ENCODE measurements around the gene PRKAB1. TPM values are rescaled to one million over a fixed set of nuclear protein-coding genes. Genes with fewer than 3 reads are reported as not detected.

Gene PRKAB1
- total RNA-seq, 4 donors from 2014 or later, result 46.0 to 151 (median 89.3) TPM

DNA sequence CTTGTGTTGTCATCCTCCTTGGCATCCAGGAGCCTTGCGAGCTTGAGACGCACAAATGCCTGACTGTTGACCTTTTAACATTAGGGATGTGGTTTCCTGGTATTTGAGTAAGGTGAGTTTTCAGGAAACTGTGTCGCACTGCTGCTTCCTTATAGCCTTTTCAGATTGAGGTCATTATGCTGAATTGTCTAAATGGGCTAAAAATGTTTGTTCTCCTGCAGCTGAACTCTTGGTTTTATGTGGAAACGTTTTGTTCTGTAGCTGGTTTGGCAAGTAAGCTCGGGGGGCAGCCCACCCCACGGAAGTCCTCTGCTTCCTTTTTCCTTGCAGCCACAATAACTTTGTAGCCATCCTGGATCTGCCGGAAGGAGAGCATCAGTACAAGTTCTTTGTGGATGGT is 5.7 kb downstream of the PRKAB1 start:
- H3K9me3 ChIP-seq, result no peaks in the 10 kb centered on the region
- peaks cover 14 to 62% (median 52%) of the 10 kb centered on the region in 4 donors for H3K4me1 ChIP-seq
- intact Hi-C loops (cut with DNase I; ENCODE audit: low total_unique reads), result no loop called here
- H3K27me3 ChIP-seq, result no peaks in the 10 kb centered on the region
- H3K27ac ChIP-seq, result peak overlapping the region; percentile 96 to 99 (median 98)
- no peak overlapping the region for H3K4me3 ChIP-seq
- peaks cover 0 to 44% (median 13%) of the 10 kb centered on the region in 4 donors for H3K36me3 ChIP-seq
- peak; percentile 1 for TF ChIP-seq POLR2A (IDR thresholded peaks at IDR 0.05)
- TF ChIP-seq EP300 (IDR thresholded peaks at IDR 0.05; ENCODE audit: low read depth), result peak; percentile 15
- TF ChIP-seq, protein P1, sequence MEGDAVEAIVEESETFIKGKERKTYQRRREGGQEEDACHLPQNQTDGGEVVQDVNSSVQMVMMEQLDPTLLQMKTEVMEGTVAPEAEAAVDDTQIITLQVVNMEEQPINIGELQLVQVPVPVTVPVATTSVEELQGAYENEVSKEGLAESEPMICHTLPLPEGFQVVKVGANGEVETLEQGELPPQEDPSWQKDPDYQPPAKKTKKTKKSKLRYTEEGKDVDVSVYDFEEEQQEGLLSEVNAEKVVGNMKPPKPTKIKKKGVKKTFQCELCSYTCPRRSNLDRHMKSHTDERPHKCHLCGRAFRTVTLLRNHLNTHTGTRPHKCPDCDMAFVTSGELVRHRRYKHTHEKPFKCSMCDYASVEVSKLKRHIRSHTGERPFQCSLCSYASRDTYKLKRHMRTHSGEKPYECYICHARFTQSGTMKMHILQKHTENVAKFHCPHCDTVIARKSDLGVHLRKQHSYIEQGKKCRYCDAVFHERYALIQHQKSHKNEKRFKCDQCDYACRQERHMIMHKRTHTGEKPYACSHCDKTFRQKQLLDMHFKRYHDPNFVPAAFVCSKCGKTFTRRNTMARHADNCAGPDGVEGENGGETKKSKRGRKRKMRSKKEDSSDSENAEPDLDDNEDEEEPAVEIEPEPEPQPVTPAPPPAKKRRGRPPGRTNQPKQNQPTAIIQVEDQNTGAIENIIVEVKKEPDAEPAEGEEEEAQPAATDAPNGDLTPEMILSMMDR (IDR thresholded peaks at IDR 0.05), result no peak
- TF ChIP-seq POLR2AphosphoS5 (IDR thresholded peaks at IDR 0.05), result peak in 2 of 3 donors; percentile 61 to 73
- peak; percentile 59 for DNase-seq
- in situ Hi-C loops (cut with MboI; ENCODE audit: low pct_ligation_motif_present in 1 of 4, low pct_unique_long_range_greater_than_20kb in 1 of 4, low sequenced_read_pairs in 3 of 4), result no loop called here
- 32 to 50% methylated on average over 2 to 7 of the region's 7 CpGs for WGBS, 2 donors (ENCODE audit: low coverage in 1 of 2)

DNA sequence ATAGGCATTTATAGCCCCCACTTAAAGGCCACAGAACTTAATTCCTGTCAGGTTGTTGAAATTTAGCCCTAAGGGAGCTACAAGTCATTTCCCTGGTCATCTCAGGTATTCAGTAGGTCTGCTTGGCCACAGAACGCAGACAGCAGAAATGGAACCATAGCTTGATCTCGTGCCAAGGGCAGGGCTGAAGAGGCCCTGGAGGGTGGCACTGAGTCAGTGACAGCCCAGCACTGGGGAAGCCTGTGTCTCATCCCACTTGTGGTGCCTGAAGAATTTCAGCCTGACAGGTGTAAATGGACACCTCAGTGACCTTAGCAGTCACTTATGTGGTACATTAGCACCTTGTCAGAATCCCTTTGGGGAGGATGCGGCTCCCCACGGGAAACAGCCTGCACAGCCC is 6.6 kb downstream of the PRKAB1 start:
- H3K4me3 ChIP-seq, result no peak overlapping the region
- no peak for TF ChIP-seq POLR2A (IDR thresholded peaks at IDR 0.05)
- no peak for TF ChIP-seq POLR2AphosphoS5 (IDR thresholded peaks at IDR 0.05)
- TF ChIP-seq, protein P1 (IDR thresholded peaks at IDR 0.05), result no peak
- no peak for TF ChIP-seq EP300 (IDR thresholded peaks at IDR 0.05; ENCODE audit: low read depth)
- no peaks in the 10 kb centered on the region for H3K9me3 ChIP-seq
- 90 to 100% methylated on average over 2 to 4 of the region's 4 CpGs for WGBS, 2 donors (ENCODE audit: low coverage in 1 of 2)
- in situ Hi-C loops (cut with MboI; ENCODE audit: low pct_ligation_motif_present in 1 of 4, low pct_unique_long_range_greater_than_20kb in 1 of 4, low sequenced_read_pairs in 3 of 4), result no loop called here
- intact Hi-C loops (cut with DNase I; ENCODE audit: low total_unique reads), result no loop called here
- H3K4me1 ChIP-seq, result peaks cover 14 to 66% (median 56%) of the 10 kb centered on the region in 4 donors
- H3K36me3 ChIP-seq, result peaks cover 0 to 44% (median 17%) of the 10 kb centered on the region in 4 donors
- H3K27me3 ChIP-seq, result no peaks in the 10 kb centered on the region
- H3K27ac ChIP-seq, result peak overlapping the region; percentile 96 to 99 (median 98)
- DNase-seq, result no peak

DNA sequence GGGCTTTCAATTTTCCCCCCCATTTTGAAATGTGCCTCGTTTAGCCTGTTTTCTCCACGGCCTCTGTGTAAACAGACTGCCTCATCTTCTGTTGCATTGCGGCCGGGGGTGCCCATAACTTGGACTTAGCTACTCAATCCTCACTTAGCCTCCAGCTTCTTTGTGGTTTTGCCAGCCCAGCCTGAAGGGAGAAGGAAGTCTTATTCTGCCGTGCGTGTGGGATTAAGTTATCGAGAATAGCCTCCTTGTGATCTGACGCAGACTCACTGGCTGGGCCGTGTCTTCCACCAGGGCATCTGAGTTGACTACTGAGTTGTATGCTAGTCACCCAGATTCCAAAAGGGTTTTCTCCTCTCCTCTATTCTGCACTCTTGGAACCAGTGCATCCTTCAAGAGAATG is 8.1 kb downstream of the PRKAB1 start:
- in situ Hi-C loops (cut with MboI; ENCODE audit: low pct_ligation_motif_present in 1 of 4, low pct_unique_long_range_greater_than_20kb in 1 of 4, low sequenced_read_pairs in 3 of 4) (no loop called here), intact Hi-C loops (cut with DNase I; ENCODE audit: low total_unique reads) (no loop called here)
- Histone ChIP-seq H3K4me3 (no peak overlapping the region), H3K27me3 (no peaks in the 10 kb centered on the region), H3K4me1 (peaks cover 14 to 68% (median 56%) of the 10 kb centered on the region in 4 donors), H3K9me3 (no peaks in the 10 kb centered on the region), H3K27ac (peak overlapping the region in 3 of 4 donors; percentile 16 to 97 (median 96)), H3K36me3 (peaks cover 0 to 48% (median 22%) of the 10 kb centered on the region in 4 donors)
- TF ChIP-seq POLR2A (IDR thresholded peaks at IDR 0.05) (no peak), EP300 (IDR thresholded peaks at IDR 0.05; ENCODE audit: low read depth) (no peak), POLR2AphosphoS5 (IDR thresholded peaks at IDR 0.05) (no peak)
- TF ChIP-seq, protein P1 (IDR thresholded peaks at IDR 0.05), result no peak
- 80 to 86% methylated on average over 9 of the region's 9 CpGs for WGBS, 2 donors (ENCODE audit: low coverage in 1 of 2)
- DNase-seq, result no peak

DNA sequence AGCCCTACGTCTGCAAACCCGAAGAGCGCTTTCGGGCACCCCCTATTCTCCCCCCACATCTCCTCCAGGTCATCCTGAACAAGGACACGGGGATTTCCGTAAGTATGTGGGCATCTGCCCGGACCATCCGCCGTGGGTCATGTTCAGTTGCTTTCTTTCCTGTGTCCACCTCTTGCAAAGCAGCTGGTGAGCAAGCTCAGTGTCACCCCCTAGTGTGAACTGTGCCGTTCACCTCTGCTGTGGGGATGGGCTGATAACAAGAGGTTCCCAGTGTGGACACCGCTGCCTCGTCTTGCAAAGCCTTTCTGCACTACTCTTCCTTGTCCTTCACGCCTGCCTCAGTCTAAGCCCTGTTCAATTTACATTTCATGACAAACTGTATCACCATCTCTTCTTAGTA is 8.6 kb downstream of the PRKAB1 start:
- Histone ChIP-seq H3K36me3 (peaks cover 0 to 49% (median 22%) of the 10 kb centered on the region in 4 donors), H3K27me3 (no peaks in the 10 kb centered on the region), H3K27ac (no peak overlapping the region)

DNA sequence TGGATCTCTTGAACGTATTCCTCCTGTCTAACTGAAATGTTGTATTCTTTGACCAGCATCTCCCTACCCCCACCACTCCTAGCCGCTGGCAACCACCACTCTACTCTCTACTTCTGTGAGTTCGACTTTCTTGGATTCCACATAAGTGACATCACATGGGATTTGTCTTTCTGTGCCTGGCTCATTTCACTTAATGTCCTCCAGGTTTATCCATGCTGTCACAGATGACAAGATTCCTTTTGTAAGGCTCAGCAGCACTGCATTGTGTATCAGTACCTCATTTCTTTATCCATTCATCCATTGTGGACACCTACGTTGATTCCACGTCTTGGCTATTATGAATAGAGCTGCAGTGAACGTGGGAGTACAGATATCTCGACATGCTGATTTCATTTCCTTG is 10.5 kb downstream of the PRKAB1 start:
- Histone ChIP-seq H3K4me1 (peaks cover 18 to 68% (median 58%) of the 10 kb centered on the region in 4 donors), H3K36me3 (peaks cover 0 to 41% (median 20%) of the 10 kb centered on the region in 4 donors)
- WGBS, 2 donors (ENCODE audit: low coverage in 1 of 2), result 74 to 87% methylated on average over 3 to 7 of the region's 7 CpGs

More for the DNA sequence above, 8.6 kb downstream of the PRKAB1 start:
- no peak for DNase-seq
- WGBS, 2 donors (ENCODE audit: low coverage in 1 of 2), result 83 to 95% methylated on average over 9 to 13 of the region's 13 CpGs
- H3K4me3 ChIP-seq, result no peak overlapping the region
- peaks cover 12 to 68% (median 56%) of the 10 kb centered on the region in 4 donors for H3K4me1 ChIP-seq
- in situ Hi-C loops (cut with MboI; ENCODE audit: low pct_ligation_motif_present in 1 of 4, low pct_unique_long_range_greater_than_20kb in 1 of 4, low sequenced_read_pairs in 3 of 4), result no loop called here
- H3K9me3 ChIP-seq, result no peaks in the 10 kb centered on the region
- intact Hi-C loops (cut with DNase I; ENCODE audit: low total_unique reads), result no loop called here
- TF ChIP-seq POLR2A (IDR thresholded peaks at IDR 0.05) (no peak), EP300 (IDR thresholded peaks at IDR 0.05; ENCODE audit: low read depth) (no peak)

More for the DNA sequence above, 10.5 kb downstream of the PRKAB1 start:
- DNase-seq, result no peak
- H3K9me3 ChIP-seq, result no peaks in the 10 kb centered on the region
- TF ChIP-seq EP300 (IDR thresholded peaks at IDR 0.05; ENCODE audit: low read depth) (no peak), POLR2AphosphoS5 (IDR thresholded peaks at IDR 0.05) (no peak), POLR2A (IDR thresholded peaks at IDR 0.05) (no peak)
- TF ChIP-seq, protein P1 (IDR thresholded peaks at IDR 0.05), result no peak
- H3K27ac ChIP-seq, result peak overlapping the region in 3 of 4 donors; percentile 75 to 80 (median 76)
- intact Hi-C loops (cut with DNase I; ENCODE audit: low total_unique reads), result no loop called here
- H3K27me3 ChIP-seq, result no peaks in the 10 kb centered on the region
- in situ Hi-C loops (cut with MboI; ENCODE audit: low pct_ligation_motif_present in 1 of 4, low pct_unique_long_range_greater_than_20kb in 1 of 4, low sequenced_read_pairs in 3 of 4), result no loop called here
- H3K4me3 ChIP-seq, result no peak overlapping the region
